ENCODE measurements around the gene ZNF133.
A peak's percentile ranks its signal among the peaks of the same experiment; 100 is the strongest.
"Not testable (repeated sequence)": the region's sequence is repeated elsewhere in the genome, so short reads cannot be mapped to it uniquely, and the experiment has no call there.

ZNF133 gene

DNA sequence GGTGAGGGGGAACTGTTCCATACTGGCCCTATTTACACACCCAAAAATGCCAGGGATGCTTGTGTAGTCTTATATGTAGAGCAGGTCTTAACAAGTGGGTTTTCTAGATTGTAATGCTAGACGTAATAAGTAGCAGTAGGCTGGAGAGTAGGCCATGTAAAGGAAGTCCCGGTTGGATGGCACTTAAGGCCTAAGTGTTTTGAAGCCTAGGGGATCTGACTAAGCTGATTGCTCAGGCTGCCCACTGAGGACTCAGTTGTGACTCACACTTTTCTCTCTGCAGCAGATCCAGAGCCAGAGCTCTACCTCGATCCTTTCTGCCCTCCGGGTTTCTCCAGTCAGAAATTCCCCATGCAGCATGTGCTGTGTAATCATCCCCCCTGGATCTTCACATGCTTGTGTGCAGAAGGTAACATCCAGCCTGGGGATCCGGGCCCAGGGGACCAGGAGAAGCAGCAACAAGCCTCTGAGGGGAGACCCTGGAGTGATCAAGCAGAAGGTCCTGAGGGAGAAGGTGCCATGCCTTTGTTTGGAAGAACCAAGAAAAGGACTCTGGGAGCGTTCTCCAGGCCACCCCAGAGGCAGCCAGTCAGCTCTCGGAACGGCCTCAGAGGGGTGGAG lies 26.6 kb downstream of the ZNF133 start:
- H3K9me3 Mint-ChIP-seq, result no peaks in the 10 kb centered on the region
- H3K36me3 Mint-ChIP-seq, result peaks cover 37% of the 10 kb centered on the region
- H3K27me3 Mint-ChIP-seq, result no peaks in the 10 kb centered on the region
- no peaks in the 10 kb centered on the region for H3K4me1 Mint-ChIP-seq
- no peak overlapping the region for H3K4me3 Mint-ChIP-seq
- no peak overlapping the region for H3K27ac Mint-ChIP-seq

DNA sequence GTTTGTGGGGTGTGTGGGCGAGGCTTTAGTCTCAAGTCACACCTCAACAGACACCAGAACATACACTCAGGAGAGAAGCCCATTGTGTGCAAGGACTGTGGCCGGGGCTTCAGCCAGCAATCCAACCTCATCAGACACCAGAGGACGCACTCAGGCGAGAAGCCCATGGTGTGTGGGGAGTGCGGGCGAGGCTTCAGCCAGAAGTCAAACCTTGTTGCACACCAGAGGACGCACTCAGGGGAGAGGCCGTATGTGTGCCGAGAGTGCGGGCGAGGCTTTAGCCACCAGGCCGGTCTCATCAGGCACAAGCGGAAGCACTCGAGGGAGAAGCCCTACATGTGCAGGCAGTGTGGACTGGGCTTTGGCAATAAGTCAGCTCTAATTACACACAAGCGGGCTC lies 27.8 kb downstream of the ZNF133 start:
- Mint-ChIP-seq H3K9me3 (no peaks in the 10 kb centered on the region), H3K4me1 (no peaks in the 10 kb centered on the region), H3K4me3 (no peak overlapping the region), H3K27me3 (no peaks in the 10 kb centered on the region), H3K36me3 (peaks cover 34% of the 10 kb centered on the region), H3K27ac (no peak overlapping the region)

GRCh38 chr20:18321316-18321715 lies 33.0 kb downstream of the ZNF133 start:
- no peak overlapping the region for H3K4me3 Mint-ChIP-seq
- H3K27me3 Mint-ChIP-seq, result no peaks in the 10 kb centered on the region
- H3K27ac Mint-ChIP-seq, result no peak overlapping the region
- no peaks in the 10 kb centered on the region for H3K9me3 Mint-ChIP-seq
- no peaks in the 10 kb centered on the region for H3K4me1 Mint-ChIP-seq
- H3K36me3 Mint-ChIP-seq, result peaks cover 11% of the 10 kb centered on the region

DNA sequence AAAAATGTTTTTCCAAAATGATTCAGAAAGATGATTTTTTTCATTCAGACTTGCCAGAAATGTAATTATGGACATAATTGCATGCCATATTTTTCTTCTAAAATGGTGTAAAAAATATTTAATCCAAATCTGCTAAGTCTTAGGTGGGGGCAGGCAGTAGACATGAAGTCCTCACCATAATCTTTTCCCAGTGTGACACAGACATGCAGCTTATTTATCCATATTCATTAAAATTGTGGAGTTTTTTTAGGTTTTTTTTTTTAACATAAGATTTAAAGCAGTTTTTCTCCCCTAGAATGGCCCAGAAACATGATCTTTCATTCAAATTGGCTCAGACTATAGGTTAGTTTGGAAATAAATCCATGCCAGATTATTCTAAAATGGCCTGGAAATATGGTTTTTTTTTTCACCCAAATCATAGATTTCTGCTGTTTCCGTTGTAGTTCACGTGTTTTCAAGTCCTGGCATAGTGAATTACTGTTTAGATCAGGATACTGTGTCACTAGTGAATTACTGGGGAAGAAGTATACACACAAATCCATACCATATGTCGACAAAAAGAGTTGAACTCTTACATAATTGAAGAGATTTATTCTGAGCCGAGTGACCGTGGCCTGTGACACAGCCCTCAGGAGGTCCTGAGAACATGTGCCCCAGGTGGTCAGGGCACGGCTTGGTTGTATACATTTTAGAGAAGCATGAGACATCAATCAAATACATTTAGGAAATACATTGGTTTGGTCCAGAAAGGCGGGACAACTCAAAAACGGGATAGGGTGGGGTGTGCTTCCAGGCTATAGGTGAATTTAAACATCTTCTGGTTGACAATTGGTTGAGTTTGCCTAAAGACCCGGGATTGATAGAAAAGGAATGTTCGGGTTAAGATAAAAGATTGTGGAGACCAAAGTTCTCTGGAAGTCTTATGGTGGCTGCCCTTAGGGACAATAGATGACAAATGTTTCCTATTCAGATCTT lies 33.9 kb downstream of the ZNF133 start:
- no peak overlapping the region for H3K27ac Mint-ChIP-seq
- H3K27me3 Mint-ChIP-seq, result no peaks in the 10 kb centered on the region
- no peak overlapping the region for H3K4me3 Mint-ChIP-seq
- H3K4me1 Mint-ChIP-seq, result no peaks in the 10 kb centered on the region
- H3K9me3 Mint-ChIP-seq, result no peaks in the 10 kb centered on the region
- peaks cover 7% of the 10 kb centered on the region for H3K36me3 Mint-ChIP-seq

GRCh38 chr20:18323705-18324104 lies 35.4 kb downstream of the ZNF133 start:
- no peak overlapping the region for H3K27ac Mint-ChIP-seq
- no peaks in the 10 kb centered on the region for H3K27me3 Mint-ChIP-seq
- no peak overlapping the region for H3K4me3 Mint-ChIP-seq
- H3K36me3 Mint-ChIP-seq, result peaks cover 3% of the 10 kb centered on the region
- no peaks in the 10 kb centered on the region for H3K4me1 Mint-ChIP-seq
- peaks cover 1% of the 10 kb centered on the region for H3K9me3 Mint-ChIP-seq

DNA sequence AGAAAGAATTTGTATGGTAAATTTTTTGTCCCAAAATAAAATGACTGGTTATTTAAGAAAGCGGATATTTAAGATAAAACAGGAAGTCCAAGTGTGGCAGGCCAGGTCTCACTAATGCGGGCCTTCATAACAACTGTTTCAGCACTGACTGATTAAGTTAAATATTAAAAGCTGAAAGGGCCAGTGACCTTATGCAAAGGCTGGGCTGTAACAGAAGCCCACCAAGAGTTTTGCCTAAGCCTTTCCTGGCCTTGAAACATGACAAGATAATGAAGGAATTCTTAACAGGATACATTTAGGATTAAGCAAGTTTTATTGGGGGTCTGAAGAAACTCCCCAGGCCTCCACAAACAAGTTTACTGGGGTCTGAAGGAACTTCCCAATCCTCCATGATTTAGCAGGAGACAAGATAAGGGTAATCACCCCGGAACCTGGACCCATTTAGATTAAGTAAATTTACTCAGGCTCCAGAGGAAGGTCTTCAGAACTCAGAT lies 36.3 kb downstream of the ZNF133 start:
- no peaks in the 10 kb centered on the region for H3K27me3 Mint-ChIP-seq
- H3K36me3 Mint-ChIP-seq, result peaks cover 5% of the 10 kb centered on the region
- H3K4me3 Mint-ChIP-seq, result no peak overlapping the region
- H3K9me3 Mint-ChIP-seq, result peaks cover 9% of the 10 kb centered on the region
- H3K27ac Mint-ChIP-seq, result no peak overlapping the region
- H3K4me1 Mint-ChIP-seq, result no peaks in the 10 kb centered on the region

- Mint-ChIP-seq H3K4me3 (no peak overlapping the region), H3K36me3 (peaks cover 17% of the 10 kb centered on the region), H3K9me3 (peaks cover 19% of the 10 kb centered on the region), H3K27ac (no peak overlapping the region), H3K4me1 (no peaks in the 10 kb centered on the region), H3K27me3 (no peaks in the 10 kb centered on the region)
Observed at GRCh38 chr20:18326990-18327389, 38.7 kb downstream of the ZNF133 start.

DNA sequence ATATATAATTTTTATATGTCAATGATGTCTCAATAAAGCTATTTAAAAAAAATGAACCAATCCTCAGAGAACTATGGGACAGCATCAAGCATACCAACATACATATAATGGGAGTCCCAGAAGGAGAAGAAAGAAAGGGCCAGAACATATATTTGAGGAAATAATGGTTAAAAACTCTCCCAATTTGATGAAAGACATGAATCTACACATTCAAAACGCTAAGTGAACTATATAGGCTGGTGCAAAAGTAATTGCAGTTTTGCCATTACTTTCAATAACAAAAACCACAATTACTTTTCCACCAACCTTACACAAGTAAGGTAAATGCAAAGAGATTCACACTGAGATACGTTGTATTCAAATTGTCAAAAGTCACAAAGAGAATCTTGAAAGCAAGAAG lies 43.4 kb downstream of the ZNF133 start:
- H3K4me3 Mint-ChIP-seq, result no peak overlapping the region
- H3K4me1 Mint-ChIP-seq, result no peaks in the 10 kb centered on the region
- H3K36me3 Mint-ChIP-seq, result peaks cover 19% of the 10 kb centered on the region
- H3K9me3 Mint-ChIP-seq, result peaks cover 25% of the 10 kb centered on the region
- no peak overlapping the region for H3K27ac Mint-ChIP-seq
- no peaks in the 10 kb centered on the region for H3K27me3 Mint-ChIP-seq

GRCh38 chr20:18349749-18350148 lies 61.4 kb downstream of the ZNF133 start:
- H3K36me3 Mint-ChIP-seq, H3K9me3 Mint-ChIP-seq, H3K4me1 Mint-ChIP-seq, H3K27me3 Mint-ChIP-seq, H3K27ac Mint-ChIP-seq, H3K4me3 Mint-ChIP-seq: not testable (repeated sequence)

GRCh38 chr20:18359854-18360253 lies 71.5 kb downstream of the ZNF133 start:
- no peaks in the 10 kb centered on the region for H3K4me1 Mint-ChIP-seq
- peaks cover 7% of the 10 kb centered on the region for H3K9me3 Mint-ChIP-seq
- H3K4me3 Mint-ChIP-seq, result no peak overlapping the region
- H3K27ac Mint-ChIP-seq, result no peak overlapping the region
- peaks cover 2% of the 10 kb centered on the region for H3K27me3 Mint-ChIP-seq
- no peaks in the 10 kb centered on the region for H3K36me3 Mint-ChIP-seq

DNA sequence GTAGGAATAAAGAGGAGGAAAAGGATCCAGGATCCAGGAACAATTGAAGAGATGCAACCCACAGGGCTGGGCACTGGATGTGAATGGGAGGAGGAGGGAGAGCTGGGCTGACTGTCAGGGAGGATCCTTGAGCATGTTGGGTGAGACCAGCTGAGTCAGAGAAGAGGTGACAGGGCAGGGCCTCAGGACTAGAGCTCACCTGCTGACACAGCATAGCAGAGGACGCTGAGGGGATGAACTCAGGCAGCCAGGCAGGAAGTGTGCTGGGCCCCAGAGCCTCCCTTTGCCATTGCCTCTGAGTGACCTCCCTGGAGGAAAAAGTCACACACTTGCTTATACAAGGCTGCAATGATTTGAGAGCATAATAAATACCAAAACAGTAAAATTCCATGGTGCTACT lies 72.3 kb downstream of the ZNF133 start:
- H3K36me3 Mint-ChIP-seq, result no peaks in the 10 kb centered on the region
- no peaks in the 10 kb centered on the region for H3K9me3 Mint-ChIP-seq
- no peaks in the 10 kb centered on the region for H3K4me1 Mint-ChIP-seq
- no peak overlapping the region for H3K4me3 Mint-ChIP-seq
- peak overlapping the region; percentile 10 for H3K27ac Mint-ChIP-seq
- H3K27me3 Mint-ChIP-seq, result no peaks in the 10 kb centered on the region

GRCh38 chr20:18361678-18362077 lies 73.4 kb downstream of the ZNF133 start:
- Mint-ChIP-seq H3K9me3 (no peaks in the 10 kb centered on the region), H3K4me3 (no peak overlapping the region), H3K36me3 (no peaks in the 10 kb centered on the region), H3K27me3 (no peaks in the 10 kb centered on the region), H3K27ac (no peak overlapping the region), H3K4me1 (no peaks in the 10 kb centered on the region)

DNA sequence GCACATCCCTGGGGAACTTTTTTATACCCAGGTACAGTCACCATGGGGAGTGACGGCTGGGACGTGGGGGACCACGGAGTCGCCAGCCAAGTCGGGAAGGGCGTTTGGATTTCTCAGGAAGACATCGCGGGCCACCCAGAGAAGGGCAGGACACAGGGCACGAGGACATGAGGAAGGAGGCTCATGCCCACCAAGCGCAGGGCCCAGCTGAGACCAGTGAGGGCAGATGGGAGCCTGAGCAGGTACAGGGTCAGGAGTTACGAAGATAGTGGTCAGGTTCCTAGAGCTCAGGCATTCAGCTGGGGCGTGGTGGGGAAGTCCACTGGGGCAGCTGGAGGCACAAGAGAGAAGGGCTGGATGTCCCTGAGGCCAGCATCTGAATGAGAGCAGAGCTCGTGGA lies 74.6 kb downstream of the ZNF133 start:
- H3K27ac Mint-ChIP-seq, result no peak overlapping the region
- no peaks in the 10 kb centered on the region for H3K36me3 Mint-ChIP-seq
- peaks cover 1% of the 10 kb centered on the region for H3K27me3 Mint-ChIP-seq
- H3K4me1 Mint-ChIP-seq, result no peaks in the 10 kb centered on the region
- H3K4me3 Mint-ChIP-seq, result no peak overlapping the region
- H3K9me3 Mint-ChIP-seq, result no peaks in the 10 kb centered on the region

DNA sequence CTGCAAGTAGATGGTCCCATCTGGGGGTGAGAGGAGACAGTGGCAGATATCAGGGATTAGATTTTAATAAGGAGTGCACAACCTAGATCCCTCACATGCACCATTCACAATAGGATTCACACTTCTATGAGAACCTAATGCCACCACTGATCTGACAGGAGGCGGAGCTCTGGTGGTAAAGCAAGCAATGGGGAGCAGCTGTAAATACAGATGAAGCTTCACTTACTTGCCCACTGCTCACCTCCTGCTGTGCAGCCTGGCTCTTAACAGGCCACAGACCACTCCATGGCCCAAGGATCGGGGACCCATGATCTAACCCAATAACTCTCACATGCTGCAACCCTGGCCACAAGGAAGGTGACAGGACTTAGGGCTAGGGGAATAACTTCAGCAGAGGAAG lies 75.4 kb downstream of the ZNF133 start:
- H3K9me3 Mint-ChIP-seq, result no peaks in the 10 kb centered on the region

GRCh38 chr20:18364768-18365167 lies 76.4 kb downstream of the ZNF133 start:
- H3K27ac Mint-ChIP-seq, result no peak overlapping the region
- H3K27me3 Mint-ChIP-seq, result peaks cover 1% of the 10 kb centered on the region
- H3K4me3 Mint-ChIP-seq, result no peak overlapping the region
- no peaks in the 10 kb centered on the region for H3K9me3 Mint-ChIP-seq
- no peaks in the 10 kb centered on the region for H3K36me3 Mint-ChIP-seq
- H3K4me1 Mint-ChIP-seq, result no peaks in the 10 kb centered on the region

More for the DNA sequence above, 75.4 kb downstream of the ZNF133 start:
- Mint-ChIP-seq H3K27me3 (peaks cover 1% of the 10 kb centered on the region), H3K4me1 (no peaks in the 10 kb centered on the region), H3K27ac (no peak overlapping the region), H3K36me3 (no peaks in the 10 kb centered on the region), H3K4me3 (no peak overlapping the region)
